ENCODE measurements around the gene SS18.

The SS18 gene

GRCh38 chr18:26071725-26072124 lies 18.7 kb downstream of the SS18 start:
- DNase-seq (ENCODE audit: low spot score): no peak

- DNase-seq (ENCODE audit: low spot score): no peak
These were observed 19.4 kb downstream of the SS18 start for GRCh38 chr18:26071020-26071419.

GRCh38 chr18:26059357-26059756 lies 31.1 kb downstream of the SS18 start:
- no peak for DNase-seq (ENCODE audit: low spot score)

- DNase-seq (ENCODE audit: low spot score): no peak
These were observed 33.1 kb downstream of the SS18 start for GRCh38 chr18:26057344-26057773.

- DNase-seq (ENCODE audit: low spot score): no peak
These were observed 34.1 kb downstream of the SS18 start for GRCh38 chr18:26056291-26056690.

- DNase-seq (ENCODE audit: low spot score): no peak
These were observed 37.9 kb downstream of the SS18 start for GRCh38 chr18:26052505-26052904.

GRCh38 chr18:26051843-26052242 lies 38.6 kb downstream of the SS18 start:
- DNase-seq (ENCODE audit: low spot score): no peak

GRCh38 chr18:26046419-26047077 lies 43.9 kb downstream of the SS18 start:
- no peak for DNase-seq (ENCODE audit: low spot score)

- no peak for DNase-seq (ENCODE audit: low spot score)
These were observed 45.6 kb downstream of the SS18 start for GRCh38 chr18:26044807-26045206.

GRCh38 chr18:26040051-26040656 lies 50.3 kb downstream of the SS18 start:
- no peak for DNase-seq (ENCODE audit: low spot score)

- no peak for DNase-seq (ENCODE audit: low spot score)
These were observed 51.2 kb downstream of the SS18 start for GRCh38 chr18:26039203-26039602.

- DNase-seq (ENCODE audit: low spot score): no peak
These were observed 53.8 kb downstream of the SS18 start for GRCh38 chr18:26036635-26037034.

- no peak for DNase-seq (ENCODE audit: low spot score)
These were observed 55.4 kb downstream of the SS18 start for GRCh38 chr18:26034850-26035497.

GRCh38 chr18:26022585-26022984 lies 67.8 kb downstream of the SS18 start:
- DNase-seq (ENCODE audit: low spot score): no peak

- DNase-seq (ENCODE audit: low spot score): no peak
These were observed 69.2 kb downstream of the SS18 start for GRCh38 chr18:26021061-26021754.

- DNase-seq (ENCODE audit: low spot score): no peak
These were observed 72.5 kb downstream of the SS18 start for GRCh38 chr18:26017929-26018328.

- no peak for DNase-seq (ENCODE audit: low spot score)
These were observed 76.0 kb downstream of the SS18 start for GRCh38 chr18:26014462-26014861.

GRCh38 chr18:26008619-26009018 lies 81.8 kb downstream of the SS18 start:
- DNase-seq (ENCODE audit: low spot score): no peak

GRCh38 chr18:26008096-26008495 lies 82.3 kb downstream of the SS18 start:
- no peak for DNase-seq (ENCODE audit: low spot score)

- no peak for DNase-seq (ENCODE audit: low spot score)
These were observed 84.5 kb downstream of the SS18 start for GRCh38 chr18:26005950-26006349.

GRCh38 chr18:26004832-26005231 lies 85.6 kb downstream of the SS18 start:
- no peak for DNase-seq (ENCODE audit: low spot score)

GRCh38 chr18:26003817-26004216 lies 86.6 kb downstream of the SS18 start:
- DNase-seq (ENCODE audit: low spot score): no peak

- DNase-seq (ENCODE audit: low spot score): no peak
These were observed 87.1 kb downstream of the SS18 start for GRCh38 chr18:26003356-26003755.
